NCI-H2171 treated with DMSO at 0.1 percent for 48 hours (cell line): ENCODE measurements around the gene ME1.
"Not testable (repeated sequence)": the region's sequence is repeated elsewhere in the genome, so short reads cannot be mapped to it uniquely, and the experiment has no call there.

ENCODE experiments used
- DNase-seq: peaks from one replicate; lab custom pipeline; 2025; lab: John Stamatoyannopoulos, UW

Gene ME1

GRCh38 chr6:83256719-83257118, 174.1 kb downstream of the ME1 start:
- not testable (repeated sequence) for DNase-seq

- DNase-seq = no peak
Measured at GRCh38 chr6:83252719-83253118, 178.1 kb downstream of the ME1 start.

DNA sequence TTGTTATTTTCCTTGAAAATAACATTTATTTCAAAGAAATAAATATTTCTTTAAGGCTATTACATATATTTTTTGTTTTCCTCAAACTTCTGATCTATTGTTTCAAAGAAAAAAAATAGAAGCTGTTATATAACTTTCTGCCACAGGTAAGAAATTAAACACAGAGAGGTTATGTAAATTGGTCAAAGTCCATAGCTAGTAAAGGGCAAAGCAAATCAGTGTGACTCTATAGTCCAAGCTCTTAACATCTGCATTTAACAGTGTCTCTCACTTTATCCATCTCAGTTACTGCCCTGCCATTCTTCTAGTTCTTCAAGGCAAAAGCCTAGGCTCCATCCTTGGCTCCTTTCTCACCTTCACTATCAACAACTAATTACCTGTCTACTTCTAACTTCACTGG, 180.6 kb downstream of the ME1 start:
- no peak for DNase-seq

GRCh38 chr6:83247471-83247870, 183.4 kb downstream of the ME1 start:
- DNase-seq = no peak

GRCh38 chr6:83231146-83231545, 199.7 kb downstream of the ME1 start:
- no peak for DNase-seq

GRCh38 chr6:83226517-83226916, 204.3 kb downstream of the ME1 start:
- no peak for DNase-seq

DNA sequence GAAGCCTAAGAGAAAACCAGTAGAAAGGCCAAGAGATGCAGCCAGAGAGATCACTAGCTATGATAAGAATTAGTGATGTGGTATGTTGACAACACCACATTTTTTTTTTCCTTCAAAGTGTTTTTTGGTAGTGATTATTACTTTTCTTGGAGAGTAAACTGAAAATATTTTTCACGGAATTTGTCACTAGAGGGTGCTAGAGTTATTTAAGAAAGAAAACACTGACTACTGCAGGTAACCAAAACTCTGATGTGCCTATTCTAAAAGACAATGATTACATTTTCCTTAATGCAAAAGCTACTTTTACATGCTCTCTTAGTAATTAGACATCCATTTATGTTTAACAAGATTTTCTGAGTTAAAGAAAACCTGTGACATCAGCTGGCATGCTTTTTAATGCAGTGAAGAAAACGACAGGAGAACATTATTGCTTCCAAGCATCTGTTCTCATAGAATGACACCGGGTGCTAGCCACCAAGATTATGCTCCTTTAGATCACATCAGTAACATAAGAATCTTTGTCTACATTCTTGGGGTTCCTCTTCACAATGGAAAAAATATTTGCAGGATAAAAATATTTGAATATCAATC, 208.9 kb downstream of the ME1 start:
- peak; percentile 71 for DNase-seq

- DNase-seq = no peak
Measured at GRCh38 chr6:83221276-83221675, 209.6 kb downstream of the ME1 start.

DNA sequence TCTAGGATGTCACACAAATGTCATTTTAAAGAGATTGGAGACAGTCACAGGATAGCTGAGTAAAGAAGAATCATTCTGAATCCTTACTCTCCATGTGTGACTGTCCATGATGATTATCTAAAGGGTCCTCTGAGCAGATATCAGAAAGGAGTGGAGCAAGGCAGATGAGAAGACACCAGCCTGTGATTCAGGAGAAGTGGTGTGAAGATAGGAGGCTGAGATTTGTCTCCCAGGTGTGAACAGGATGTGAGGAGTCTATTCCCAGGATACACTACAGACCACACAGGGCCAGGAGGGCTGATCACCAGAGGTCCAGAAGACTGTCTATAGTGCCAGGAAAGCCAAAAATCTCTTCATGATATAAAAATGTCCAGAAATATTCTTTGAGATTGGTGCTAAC, 210.7 kb downstream of the ME1 start:
- DNase-seq = no peak

- DNase-seq = peak; percentile 75
Measured at GRCh38 chr6:83218646-83219045, 212.2 kb downstream of the ME1 start.

GRCh38 chr6:83216806-83217205, 214.0 kb downstream of the ME1 start:
- DNase-seq = no peak

GRCh38 chr6:83215131-83216047, 215.5 kb downstream of the ME1 start:
- peak; percentile 83 for DNase-seq

DNA sequence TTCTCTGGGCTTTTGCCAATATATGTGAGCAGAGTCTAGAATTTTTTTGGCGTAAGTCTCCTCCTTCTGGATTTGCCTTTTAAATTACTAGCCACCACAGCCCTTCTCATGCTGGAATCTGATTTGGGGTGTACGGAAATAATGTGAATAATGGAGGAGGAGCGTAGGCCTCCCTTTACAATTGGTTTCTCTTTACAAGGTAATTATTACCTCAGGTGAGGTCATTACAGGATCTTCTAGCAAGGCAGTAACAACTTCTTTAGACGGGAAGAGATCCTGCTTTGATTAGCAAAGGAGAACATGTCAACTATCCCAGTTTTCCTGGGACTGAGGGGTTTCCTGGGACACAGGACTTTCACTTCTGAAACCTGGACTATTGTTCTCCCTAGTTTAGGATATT, 228.8 kb downstream of the ME1 start:
- no peak for DNase-seq

GRCh38 chr6:83199863-83200225, 231.0 kb downstream of the ME1 start:
- peak; percentile 32 for DNase-seq

DNA sequence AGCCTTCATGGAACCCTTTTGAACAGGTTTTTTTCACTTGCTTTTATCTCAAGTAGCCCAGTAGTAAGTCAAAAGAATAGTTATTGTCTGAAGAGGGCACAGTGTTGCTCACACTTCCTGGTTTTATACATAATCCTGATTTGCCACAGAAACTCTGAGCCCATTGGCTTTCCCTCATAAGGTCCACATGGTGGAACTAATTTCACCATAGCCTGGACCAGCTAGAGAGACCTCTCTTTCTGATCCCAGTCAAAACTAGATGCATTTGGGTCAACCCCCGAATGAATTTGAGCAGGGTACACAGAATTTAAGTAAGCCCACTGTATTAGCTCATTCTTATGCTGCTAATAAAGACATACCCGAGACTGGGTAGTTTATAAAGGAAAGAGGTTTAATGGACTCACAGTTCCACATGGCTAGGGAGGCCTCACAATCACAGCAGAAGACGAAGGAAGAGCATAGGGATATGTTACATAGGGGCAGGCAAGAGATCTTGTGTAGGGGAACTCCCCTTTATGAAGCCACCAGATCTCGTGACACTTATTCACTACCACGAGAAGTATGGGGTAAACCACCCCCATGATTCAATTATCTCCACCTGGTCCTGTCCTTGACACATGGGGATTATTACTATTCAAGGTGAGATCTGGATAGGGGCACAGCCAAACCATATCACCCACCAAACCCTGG, 231.5 kb downstream of the ME1 start:
- no peak for DNase-seq

- DNase-seq = no peak
Measured at GRCh38 chr6:83198486-83199172, 232.2 kb downstream of the ME1 start.

- peak; percentile 35 for DNase-seq
Measured at GRCh38 chr6:83193747-83194566, 236.9 kb downstream of the ME1 start.

DNA sequence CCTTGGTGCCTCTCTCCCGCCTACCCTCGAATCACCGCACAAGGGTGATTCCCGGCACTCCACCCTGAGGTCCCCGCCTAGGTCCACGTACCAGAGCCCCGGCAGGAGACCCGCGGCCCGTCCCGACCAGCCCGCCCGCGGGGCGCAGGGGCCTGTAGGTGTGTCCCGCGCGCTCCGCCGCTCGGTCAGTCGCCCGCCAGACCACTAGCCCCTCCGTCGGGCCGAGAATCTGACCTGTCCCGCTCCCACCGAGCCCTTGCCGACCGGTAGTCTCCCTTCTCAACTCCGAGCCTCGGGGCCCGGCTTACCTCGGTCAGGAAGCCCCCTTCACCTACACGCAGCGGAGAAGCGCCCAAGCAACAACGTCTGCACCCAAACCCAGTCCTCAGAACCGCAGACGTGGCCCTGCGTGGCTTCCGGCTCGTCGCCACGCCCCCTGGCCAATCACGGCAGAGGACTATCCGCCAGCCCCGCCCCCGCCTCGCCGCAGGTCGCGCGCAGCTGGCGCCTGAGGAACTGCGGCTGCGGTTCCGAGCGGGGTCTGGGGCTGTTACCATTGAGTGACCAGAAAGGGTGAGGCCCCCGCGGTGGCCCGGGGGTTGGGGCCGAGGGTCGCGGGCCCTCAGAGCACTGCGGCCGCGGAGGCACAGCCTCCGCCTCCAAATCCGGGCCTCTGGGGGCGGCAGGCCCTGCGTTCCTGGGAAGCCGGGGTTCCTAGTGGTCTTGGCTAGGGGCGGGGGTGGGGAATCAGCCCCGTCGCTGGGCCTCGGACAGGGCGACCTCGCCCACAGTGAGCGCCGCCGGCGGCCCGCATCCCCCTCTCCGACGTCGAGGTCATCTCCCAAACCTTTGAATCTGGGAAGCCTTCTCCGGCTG, 237.7 kb downstream of the ME1 start, which contains the start of the genes PGM3 and RWDD2A:
PGM3 (minus strand) TSS at position 395 of the 876 bp plus-strand sequence. CDS start 2,253 bp downstream, outside the sequence.
RWDD2A (plus strand) TSS at position 487 of the 876 bp plus-strand sequence. CDS start 1,095 bp downstream, outside the sequence.
- DNase-seq = peak; percentile 77

DNA sequence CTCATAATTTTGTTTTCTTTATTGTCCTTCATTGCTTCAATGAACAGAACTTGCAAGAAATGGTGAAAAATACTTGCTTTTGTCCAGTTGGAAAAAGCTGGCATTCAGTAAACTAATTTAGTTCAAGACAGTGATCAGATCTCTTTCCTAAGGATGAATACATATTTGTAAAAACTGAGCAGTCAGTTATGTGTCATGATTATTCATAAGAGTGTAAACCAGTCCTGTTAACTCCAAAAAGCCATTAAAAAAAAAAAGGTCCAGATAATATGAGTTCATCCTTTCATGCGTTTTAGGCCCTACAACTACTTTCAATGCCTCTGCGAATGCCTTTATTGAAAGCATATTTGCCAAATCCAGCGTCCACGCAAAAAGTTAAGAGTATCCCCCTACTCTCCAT, 238.4 kb downstream of the ME1 start:
- no peak for DNase-seq

GRCh38 chr6:83191974-83192373, 238.9 kb downstream of the ME1 start:
- not testable (repeated sequence) for DNase-seq
